WTC11 (cell line): ENCODE results near the gene CST2. TPM values are rescaled to one million over a fixed set of nuclear protein-coding genes. Genes with fewer than 3 reads are reported as not detected.

Source experiments
- ATAC-seq: fragments of 200-7000 bp; cut with Tn5 transposase; 2 replicates; pipeline ENCODE4 v1.10.0; 2021; ENCODE audit warnings: mild to moderate bottlenecking, moderate library complexity
- CTCF ChIA-PET: fragments of 300-600 bp; sonication (Branson Sonifier 250); formaldehyde crosslinking; loops from one replicate; lab custom pipeline; 2021; ENCODE audit warnings: antibody characterized with exemption; lab: Charles Lee
- POLR2A ChIA-PET: fragments of 350-600 bp; sonication (Branson Sonifier 250); formaldehyde crosslinking; loops from one replicate; lab custom pipeline; 2021; ENCODE audit warnings: antibody characterized with exemption; lab: Charles Lee
- DNase-seq: peaks from one replicate; pipeline ENCODE4 v3.0.0; 2021; ENCODE audit warnings: low spot score
- H3K27ac Mint-ChIP-seq: 2 replicates; pipeline ENCODE4 v1.8.0; 2021; ENCODE audit warnings: mixed read lengths
- H3K27me3 Mint-ChIP-seq: 2 replicates; pipeline ENCODE4 v1.8.0; 2021; ENCODE audit warnings: low read depth, mild to moderate bottlenecking, moderate library complexity, mixed read lengths
- H3K36me3 Mint-ChIP-seq: 2 replicates; pipeline ENCODE4 v1.8.0; 2021; ENCODE audit warnings: mixed read lengths
- H3K4me1 Mint-ChIP-seq: 2 replicates; pipeline ENCODE4 v1.8.0; 2022; ENCODE audit warnings: mixed read lengths
- H3K4me3 Mint-ChIP-seq: 2 replicates; pipeline ENCODE4 v1.8.0; 2021; ENCODE audit warnings: mild to moderate bottlenecking, moderate library complexity, mixed read lengths
- H3K9me3 Mint-ChIP-seq: 2 replicates; pipeline ENCODE4 v1.8.0; 2021; ENCODE audit warnings: mixed read lengths
- CREB1 ChIP-seq: sonication (generic); formaldehyde crosslinking; IDR thresholded peaks from 2 replicates; pipeline ENCODE4 v1.8.0; 2023; ENCODE audit warnings: mild to moderate bottlenecking, missing genetic modification reagents
- CREM ChIP-seq: sonication (generic); formaldehyde crosslinking; IDR thresholded peaks from 2 replicates; pipeline ENCODE4 v1.8.1; 2022; ENCODE audit warnings: mild to moderate bottlenecking, missing genetic modification reagents, moderate library complexity
- NFYB ChIP-seq: sonication (generic); formaldehyde crosslinking; conservative IDR thresholded peaks from 2 replicates; pipeline ENCODE4 v1.8.0; 2022; ENCODE audit warnings: low read depth, missing genetic modification reagents
- TP53 ChIP-seq: sonication (generic); formaldehyde crosslinking; IDR thresholded peaks from 2 replicates; pipeline ENCODE4 v1.8.1; 2023; ENCODE audit warnings: mild to moderate bottlenecking, missing genetic modification reagents
- ZNF138 ChIP-seq: sonication (generic); formaldehyde crosslinking; conservative IDR thresholded peaks from 2 replicates; pipeline ENCODE4 v1.8.1; 2022; ENCODE audit warnings: mild to moderate bottlenecking, moderate library complexity, missing genetic modification reagents
- total RNA-seq: library from RNA; stranded (reverse); gene quantifications from 3 replicates; pipeline ENCODE4 v1.2.3, GENCODE V29; 2021
- TF ChIP-seq, protein P1 (sequence below): sonication (generic); formaldehyde crosslinking; IDR thresholded peaks from 2 replicates; pipeline ENCODE4 v1.8.0; 2022; ENCODE audit warnings: missing genetic modification reagents
- TF ChIP-seq, protein P2 (sequence below): fragments of 200-600 bp; IDR thresholded peaks from 2 replicates; pipeline ENCODE4 v1.8.0; 2022; ENCODE audit warnings: antibody characterized with exemption
- TF ChIP-seq, protein P3 (sequence below): sonication (generic); formaldehyde crosslinking; IDR thresholded peaks from 2 replicates; pipeline ENCODE4 v1.8.0; 2023; ENCODE audit warnings: missing genetic modification reagents
- TF ChIP-seq, protein P4 (sequence below): fragments of 250-450 bp; sonication (Bioruptor Pico); IDR thresholded peaks from 2 replicates; pipeline ENCODE4 v1.8.0; 2021; ENCODE audit warnings: mild to moderate bottlenecking
- TF ChIP-seq, protein P5 (sequence below): sonication (generic); formaldehyde crosslinking; IDR thresholded peaks from 2 replicates; pipeline ENCODE4 v1.8.0; 2022; ENCODE audit warnings: mild to moderate bottlenecking, missing genetic modification reagents
- TF ChIP-seq, protein P6 (sequence below): sonication (generic); formaldehyde crosslinking; IDR thresholded peaks from 2 replicates; pipeline ENCODE4 v1.8.1; 2022; ENCODE audit warnings: low read depth, mild to moderate bottlenecking, moderate library complexity, missing genetic modification reagents, borderline replicate concordance
- TF ChIP-seq, protein P7 (sequence below): sonication (generic); formaldehyde crosslinking; IDR thresholded peaks from 2 replicates; pipeline ENCODE4 v1.8.0; 2022; ENCODE audit warnings: mild to moderate bottlenecking, missing genetic modification reagents
- TF ChIP-seq, protein P8 (sequence below): fragments of 250-450 bp; sonication (Bioruptor Pico); IDR thresholded peaks from 2 replicates; pipeline ENCODE4 v2.1.2; 2022; ENCODE audit warnings: mild to moderate bottlenecking, moderate library complexity
- TF ChIP-seq, protein P9 (sequence below): sonication (generic); formaldehyde crosslinking; IDR thresholded peaks from 2 replicates; pipeline ENCODE4 v1.8.1; 2023; ENCODE audit warnings: mild to moderate bottlenecking, missing genetic modification reagents, moderate library complexity
- TF ChIP-seq, protein P10 (sequence below): sonication (generic); formaldehyde crosslinking; IDR thresholded peaks from 2 replicates; pipeline ENCODE4 v1.8.1; 2023; ENCODE audit warnings: mild to moderate bottlenecking, moderate library complexity, missing genetic modification reagents
- TF ChIP-seq, protein P11 (sequence below): sonication (generic); formaldehyde crosslinking; IDR thresholded peaks from 2 replicates; pipeline ENCODE4 v1.8.0; 2022; ENCODE audit warnings: mild to moderate bottlenecking, missing genetic modification reagents

Gene CST2
- total RNA-seq, 1 experiment from 2014 or later = not detected

DNA sequence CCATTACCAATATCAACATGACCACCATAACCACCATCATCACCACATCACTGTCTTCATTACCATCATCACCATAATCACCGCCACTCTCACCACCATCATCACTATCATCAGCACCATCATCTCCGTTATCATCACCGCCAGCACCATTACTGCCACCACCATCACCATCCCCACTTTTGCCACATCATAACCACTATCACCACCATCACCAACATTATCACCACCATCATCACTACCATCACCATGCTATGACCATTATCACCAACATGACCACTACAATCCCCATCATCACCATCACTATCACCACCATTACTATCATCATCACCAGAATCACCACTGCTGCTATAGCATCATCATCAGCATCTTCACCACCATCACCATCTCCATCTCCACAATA, 25.7 kb downstream of the CST2 start:
- H3K36me3 Mint-ChIP-seq = no peaks in the 10 kb centered on the region
- no peak overlapping the region for H3K27ac Mint-ChIP-seq
- no peak overlapping the region for H3K4me3 Mint-ChIP-seq
- H3K9me3 Mint-ChIP-seq = peaks cover 6% of the 10 kb centered on the region
- no peaks in the 10 kb centered on the region for H3K27me3 Mint-ChIP-seq
- peaks cover 4% of the 10 kb centered on the region for H3K4me1 Mint-ChIP-seq
- CTCF ChIA-PET = no interaction called here
- POLR2A ChIA-PET = no interaction called here
- no peak for DNase-seq
- TF ChIP-seq, protein P1, sequence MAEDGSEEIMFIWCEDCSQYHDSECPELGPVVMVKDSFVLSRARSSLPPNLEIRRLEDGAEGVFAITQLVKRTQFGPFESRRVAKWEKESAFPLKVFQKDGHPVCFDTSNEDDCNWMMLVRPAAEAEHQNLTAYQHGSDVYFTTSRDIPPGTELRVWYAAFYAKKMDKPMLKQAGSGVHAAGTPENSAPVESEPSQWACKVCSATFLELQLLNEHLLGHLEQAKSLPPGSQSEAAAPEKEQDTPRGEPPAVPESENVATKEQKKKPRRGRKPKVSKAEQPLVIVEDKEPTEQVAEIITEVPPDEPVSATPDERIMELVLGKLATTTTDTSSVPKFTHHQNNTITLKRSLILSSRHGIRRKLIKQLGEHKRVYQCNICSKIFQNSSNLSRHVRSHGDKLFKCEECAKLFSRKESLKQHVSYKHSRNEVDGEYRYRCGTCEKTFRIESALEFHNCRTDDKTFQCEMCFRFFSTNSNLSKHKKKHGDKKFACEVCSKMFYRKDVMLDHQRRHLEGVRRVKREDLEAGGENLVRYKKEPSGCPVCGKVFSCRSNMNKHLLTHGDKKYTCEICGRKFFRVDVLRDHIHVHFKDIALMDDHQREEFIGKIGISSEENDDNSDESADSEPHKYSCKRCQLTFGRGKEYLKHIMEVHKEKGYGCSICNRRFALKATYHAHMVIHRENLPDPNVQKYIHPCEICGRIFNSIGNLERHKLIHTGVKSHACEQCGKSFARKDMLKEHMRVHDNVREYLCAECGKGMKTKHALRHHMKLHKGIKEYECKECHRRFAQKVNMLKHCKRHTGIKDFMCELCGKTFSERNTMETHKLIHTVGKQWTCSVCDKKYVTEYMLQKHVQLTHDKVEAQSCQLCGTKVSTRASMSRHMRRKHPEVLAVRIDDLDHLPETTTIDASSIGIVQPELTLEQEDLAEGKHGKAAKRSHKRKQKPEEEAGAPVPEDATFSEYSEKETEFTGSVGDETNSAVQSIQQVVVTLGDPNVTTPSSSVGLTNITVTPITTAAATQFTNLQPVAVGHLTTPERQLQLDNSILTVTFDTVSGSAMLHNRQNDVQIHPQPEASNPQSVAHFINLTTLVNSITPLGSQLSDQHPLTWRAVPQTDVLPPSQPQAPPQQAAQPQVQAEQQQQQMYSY (CRISPR knock-in tag) = no peak
- TF ChIP-seq NFYB (CRISPR knock-in tag) = no peak
- no peak for TF ChIP-seq CREM (CRISPR knock-in tag)
- TF ChIP-seq, protein P2, sequence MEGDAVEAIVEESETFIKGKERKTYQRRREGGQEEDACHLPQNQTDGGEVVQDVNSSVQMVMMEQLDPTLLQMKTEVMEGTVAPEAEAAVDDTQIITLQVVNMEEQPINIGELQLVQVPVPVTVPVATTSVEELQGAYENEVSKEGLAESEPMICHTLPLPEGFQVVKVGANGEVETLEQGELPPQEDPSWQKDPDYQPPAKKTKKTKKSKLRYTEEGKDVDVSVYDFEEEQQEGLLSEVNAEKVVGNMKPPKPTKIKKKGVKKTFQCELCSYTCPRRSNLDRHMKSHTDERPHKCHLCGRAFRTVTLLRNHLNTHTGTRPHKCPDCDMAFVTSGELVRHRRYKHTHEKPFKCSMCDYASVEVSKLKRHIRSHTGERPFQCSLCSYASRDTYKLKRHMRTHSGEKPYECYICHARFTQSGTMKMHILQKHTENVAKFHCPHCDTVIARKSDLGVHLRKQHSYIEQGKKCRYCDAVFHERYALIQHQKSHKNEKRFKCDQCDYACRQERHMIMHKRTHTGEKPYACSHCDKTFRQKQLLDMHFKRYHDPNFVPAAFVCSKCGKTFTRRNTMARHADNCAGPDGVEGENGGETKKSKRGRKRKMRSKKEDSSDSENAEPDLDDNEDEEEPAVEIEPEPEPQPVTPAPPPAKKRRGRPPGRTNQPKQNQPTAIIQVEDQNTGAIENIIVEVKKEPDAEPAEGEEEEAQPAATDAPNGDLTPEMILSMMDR = no peak
- no peak for TF ChIP-seq ZNF138 (CRISPR knock-in tag)
- TF ChIP-seq CREB1 (CRISPR knock-in tag) = no peak
- TF ChIP-seq, protein P3, sequence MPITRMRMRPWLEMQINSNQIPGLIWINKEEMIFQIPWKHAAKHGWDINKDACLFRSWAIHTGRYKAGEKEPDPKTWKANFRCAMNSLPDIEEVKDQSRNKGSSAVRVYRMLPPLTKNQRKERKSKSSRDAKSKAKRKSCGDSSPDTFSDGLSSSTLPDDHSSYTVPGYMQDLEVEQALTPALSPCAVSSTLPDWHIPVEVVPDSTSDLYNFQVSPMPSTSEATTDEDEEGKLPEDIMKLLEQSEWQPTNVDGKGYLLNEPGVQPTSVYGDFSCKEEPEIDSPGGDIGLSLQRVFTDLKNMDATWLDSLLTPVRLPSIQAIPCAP (CRISPR knock-in tag) = no peak
- TF ChIP-seq, protein P4, sequence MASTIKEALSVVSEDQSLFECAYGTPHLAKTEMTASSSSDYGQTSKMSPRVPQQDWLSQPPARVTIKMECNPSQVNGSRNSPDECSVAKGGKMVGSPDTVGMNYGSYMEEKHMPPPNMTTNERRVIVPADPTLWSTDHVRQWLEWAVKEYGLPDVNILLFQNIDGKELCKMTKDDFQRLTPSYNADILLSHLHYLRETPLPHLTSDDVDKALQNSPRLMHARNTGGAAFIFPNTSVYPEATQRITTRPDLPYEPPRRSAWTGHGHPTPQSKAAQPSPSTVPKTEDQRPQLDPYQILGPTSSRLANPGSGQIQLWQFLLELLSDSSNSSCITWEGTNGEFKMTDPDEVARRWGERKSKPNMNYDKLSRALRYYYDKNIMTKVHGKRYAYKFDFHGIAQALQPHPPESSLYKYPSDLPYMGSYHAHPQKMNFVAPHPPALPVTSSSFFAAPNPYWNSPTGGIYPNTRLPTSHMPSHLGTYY = no peak
- TF ChIP-seq, protein P5, sequence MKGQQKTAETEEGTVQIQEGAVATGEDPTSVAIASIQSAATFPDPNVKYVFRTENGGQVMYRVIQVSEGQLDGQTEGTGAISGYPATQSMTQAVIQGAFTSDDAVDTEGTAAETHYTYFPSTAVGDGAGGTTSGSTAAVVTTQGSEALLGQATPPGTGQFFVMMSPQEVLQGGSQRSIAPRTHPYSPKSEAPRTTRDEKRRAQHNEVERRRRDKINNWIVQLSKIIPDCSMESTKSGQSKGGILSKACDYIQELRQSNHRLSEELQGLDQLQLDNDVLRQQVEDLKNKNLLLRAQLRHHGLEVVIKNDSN = no peak
- no peak for TF ChIP-seq TP53
- TF ChIP-seq, protein P6, sequence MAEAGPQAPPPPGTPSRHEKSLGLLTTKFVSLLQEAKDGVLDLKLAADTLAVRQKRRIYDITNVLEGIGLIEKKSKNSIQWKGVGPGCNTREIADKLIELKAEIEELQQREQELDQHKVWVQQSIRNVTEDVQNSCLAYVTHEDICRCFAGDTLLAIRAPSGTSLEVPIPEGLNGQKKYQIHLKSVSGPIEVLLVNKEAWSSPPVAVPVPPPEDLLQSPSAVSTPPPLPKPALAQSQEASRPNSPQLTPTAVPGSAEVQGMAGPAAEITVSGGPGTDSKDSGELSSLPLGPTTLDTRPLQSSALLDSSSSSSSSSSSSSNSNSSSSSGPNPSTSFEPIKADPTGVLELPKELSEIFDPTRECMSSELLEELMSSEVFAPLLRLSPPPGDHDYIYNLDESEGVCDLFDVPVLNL (CRISPR knock-in tag) = no peak
- TF ChIP-seq, protein P7, sequence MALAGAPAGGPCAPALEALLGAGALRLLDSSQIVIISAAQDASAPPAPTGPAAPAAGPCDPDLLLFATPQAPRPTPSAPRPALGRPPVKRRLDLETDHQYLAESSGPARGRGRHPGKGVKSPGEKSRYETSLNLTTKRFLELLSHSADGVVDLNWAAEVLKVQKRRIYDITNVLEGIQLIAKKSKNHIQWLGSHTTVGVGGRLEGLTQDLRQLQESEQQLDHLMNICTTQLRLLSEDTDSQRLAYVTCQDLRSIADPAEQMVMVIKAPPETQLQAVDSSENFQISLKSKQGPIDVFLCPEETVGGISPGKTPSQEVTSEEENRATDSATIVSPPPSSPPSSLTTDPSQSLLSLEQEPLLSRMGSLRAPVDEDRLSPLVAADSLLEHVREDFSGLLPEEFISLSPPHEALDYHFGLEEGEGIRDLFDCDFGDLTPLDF (CRISPR knock-in tag) = no peak
- TF ChIP-seq, protein P8, sequence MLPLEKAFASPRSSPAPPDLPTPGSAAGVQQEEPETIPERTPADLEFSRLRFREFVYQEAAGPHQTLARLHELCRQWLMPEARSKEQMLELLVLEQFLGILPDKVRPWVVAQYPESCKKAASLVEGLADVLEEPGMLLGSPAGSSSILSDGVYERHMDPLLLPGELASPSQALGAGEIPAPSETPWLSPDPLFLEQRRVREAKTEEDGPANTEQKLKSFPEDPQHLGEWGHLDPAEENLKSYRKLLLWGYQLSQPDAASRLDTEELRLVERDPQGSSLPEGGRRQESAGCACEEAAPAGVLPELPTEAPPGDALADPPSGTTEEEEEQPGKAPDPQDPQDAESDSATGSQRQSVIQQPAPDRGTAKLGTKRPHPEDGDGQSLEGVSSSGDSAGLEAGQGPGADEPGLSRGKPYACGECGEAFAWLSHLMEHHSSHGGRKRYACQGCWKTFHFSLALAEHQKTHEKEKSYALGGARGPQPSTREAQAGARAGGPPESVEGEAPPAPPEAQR (CRISPR knock-in tag) = no peak
- TF ChIP-seq, protein P9, sequence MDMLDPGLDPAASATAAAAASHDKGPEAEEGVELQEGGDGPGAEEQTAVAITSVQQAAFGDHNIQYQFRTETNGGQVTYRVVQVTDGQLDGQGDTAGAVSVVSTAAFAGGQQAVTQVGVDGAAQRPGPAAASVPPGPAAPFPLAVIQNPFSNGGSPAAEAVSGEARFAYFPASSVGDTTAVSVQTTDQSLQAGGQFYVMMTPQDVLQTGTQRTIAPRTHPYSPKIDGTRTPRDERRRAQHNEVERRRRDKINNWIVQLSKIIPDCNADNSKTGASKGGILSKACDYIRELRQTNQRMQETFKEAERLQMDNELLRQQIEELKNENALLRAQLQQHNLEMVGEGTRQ (CRISPR knock-in tag) = no peak
- TF ChIP-seq, protein P10, sequence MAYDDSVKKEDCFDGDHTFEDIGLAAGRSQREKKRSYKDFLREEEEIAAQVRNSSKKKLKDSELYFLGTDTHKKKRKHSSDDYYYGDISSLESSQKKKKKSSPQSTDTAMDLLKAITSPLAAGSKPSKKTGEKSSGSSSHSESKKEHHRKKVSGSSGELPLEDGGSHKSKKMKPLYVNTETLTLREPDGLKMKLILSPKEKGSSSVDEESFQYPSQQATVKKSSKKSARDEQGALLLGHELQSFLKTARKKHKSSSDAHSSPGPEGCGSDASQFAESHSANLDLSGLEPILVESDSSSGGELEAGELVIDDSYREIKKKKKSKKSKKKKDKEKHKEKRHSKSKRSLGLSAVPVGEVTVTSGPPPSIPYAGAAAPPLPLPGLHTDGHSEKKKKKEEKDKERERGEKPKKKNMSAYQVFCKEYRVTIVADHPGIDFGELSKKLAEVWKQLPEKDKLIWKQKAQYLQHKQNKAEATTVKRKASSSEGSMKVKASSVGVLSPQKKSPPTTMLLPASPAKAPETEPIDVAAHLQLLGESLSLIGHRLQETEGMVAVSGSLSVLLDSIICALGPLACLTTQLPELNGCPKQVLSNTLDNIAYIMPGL (CRISPR knock-in tag) = no peak
- TF ChIP-seq, protein P11, sequence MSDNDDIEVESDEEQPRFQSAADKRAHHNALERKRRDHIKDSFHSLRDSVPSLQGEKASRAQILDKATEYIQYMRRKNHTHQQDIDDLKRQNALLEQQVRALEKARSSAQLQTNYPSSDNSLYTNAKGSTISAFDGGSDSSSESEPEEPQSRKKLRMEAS (CRISPR knock-in tag) = no peak
- TF ChIP-seq, all 79 proteins: peak for 0
- no peak for ATAC-seq
